CD4-positive, alpha-beta T cell treated with Interleukin-21 for 1 hour (primary cell): ENCODE data around the gene LRRC1.

ENCODE experiments used
- DNase-seq: peaks from one replicate; pipeline ENCODE4 v3.0.0-alpha.2; 2020

The LRRC1 gene

GRCh38 chr6:53896196-53896595 lies 101.4 kb downstream of the LRRC1 start:
- no peak for DNase-seq

DNA sequence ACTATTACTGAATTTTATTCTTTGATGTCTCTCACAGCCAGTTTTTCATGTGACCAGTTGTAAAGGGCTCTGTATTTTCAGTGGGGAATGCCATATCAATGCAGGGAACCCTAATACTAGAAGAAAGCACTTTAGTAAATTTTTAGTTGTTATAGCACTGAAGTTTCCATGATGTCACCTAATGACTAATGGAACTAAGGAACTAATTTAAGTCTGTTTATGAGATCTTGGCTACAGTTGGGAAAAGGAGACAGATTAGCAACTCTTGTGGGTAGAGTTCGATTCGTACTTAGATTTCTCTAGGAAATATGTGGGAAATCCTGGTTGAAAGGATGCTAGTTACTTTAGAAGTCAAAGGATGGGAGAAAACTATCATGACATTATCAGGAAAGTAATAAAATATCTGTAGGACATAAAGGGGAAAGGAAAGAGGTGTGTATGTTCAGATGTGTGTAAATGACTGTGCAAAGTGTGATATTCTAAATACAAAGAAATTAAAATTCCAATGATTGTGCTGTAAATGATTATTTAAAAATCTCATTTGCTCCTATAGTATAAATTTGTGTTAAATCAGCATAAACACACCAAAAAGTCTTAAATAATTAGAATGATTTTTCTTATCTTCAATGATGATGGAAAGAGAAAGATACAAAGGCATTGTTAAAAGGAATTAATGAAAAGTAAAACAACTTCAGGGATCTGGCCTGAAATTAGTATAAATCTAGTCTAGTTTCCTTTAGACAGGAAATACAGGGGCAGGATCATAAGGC lies 103.4 kb downstream of the LRRC1 start:
- no peak for DNase-seq

DNA sequence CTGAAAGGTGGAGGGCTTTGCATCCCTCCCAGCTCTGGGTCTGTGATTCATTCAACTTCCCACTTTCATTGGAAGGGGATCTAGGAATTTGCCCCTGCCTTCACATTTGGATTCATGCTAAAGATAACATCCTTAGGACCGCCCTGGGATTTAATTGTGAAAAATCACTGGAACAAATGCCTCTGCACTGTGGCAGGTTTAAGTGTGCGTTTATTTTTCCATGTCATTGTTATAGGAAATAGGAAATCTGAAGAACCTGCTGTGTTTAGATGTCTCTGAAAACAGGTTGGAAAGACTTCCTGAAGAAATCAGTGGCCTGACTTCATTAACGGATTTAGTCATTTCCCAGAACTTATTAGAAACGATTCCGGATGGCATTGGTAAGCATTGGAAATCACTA lies 104.7 kb downstream of the LRRC1 start:
- DNase-seq: no peak

DNA sequence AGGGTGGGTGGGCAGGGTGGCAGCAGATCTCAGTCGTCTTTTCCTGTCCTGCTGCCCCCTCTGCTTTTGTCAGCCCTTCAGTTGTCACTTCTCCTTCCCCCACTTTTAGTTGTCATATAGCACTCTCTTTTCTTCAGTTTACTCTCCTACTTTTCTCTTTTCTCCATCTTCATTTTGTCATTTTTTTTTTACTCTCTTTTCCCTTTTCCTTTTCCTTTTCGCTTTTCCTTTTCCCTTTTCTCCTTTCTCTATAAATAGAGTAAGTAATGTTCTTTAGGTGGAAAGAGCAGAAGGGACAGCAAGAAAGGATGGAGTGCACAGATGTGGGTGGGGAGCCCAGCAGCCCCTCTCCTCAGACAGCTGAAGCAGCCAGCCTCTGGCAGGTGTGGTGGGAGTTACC lies 108.6 kb downstream of the LRRC1 start:
- no peak for DNase-seq

- DNase-seq: no peak
These were observed 111.3 kb downstream of the LRRC1 start for GRCh38 chr6:53906103-53906502.

DNA sequence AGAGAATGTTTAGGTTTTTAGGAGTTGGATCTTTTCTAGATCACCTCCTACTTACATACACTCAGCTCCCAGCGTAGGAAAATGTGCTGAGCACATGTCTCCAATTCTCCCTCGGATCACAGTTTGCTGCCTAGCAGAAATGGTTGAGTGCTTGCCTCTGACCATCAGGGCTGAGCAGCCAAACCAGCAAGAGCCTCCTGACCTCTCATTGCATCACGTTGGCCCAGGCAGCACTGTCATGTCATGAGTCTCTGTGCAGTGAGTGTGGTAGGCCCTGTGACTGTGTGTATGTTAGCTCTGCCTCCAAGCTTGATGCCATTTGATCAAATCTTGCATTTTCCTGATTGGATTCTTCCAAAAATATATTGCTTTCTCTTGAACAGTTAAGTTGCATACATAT lies 112.0 kb downstream of the LRRC1 start:
- DNase-seq: no peak

- DNase-seq: no peak
These were observed 116.0 kb downstream of the LRRC1 start for GRCh38 chr6:53910834-53911233.

GRCh38 chr6:53912661-53913060 lies 117.9 kb downstream of the LRRC1 start:
- no peak for DNase-seq

- DNase-seq: no peak
These were observed 118.5 kb downstream of the LRRC1 start for GRCh38 chr6:53913286-53913685.

GRCh38 chr6:53915026-53915691 lies 120.4 kb downstream of the LRRC1 start:
- DNase-seq: no peak

DNA sequence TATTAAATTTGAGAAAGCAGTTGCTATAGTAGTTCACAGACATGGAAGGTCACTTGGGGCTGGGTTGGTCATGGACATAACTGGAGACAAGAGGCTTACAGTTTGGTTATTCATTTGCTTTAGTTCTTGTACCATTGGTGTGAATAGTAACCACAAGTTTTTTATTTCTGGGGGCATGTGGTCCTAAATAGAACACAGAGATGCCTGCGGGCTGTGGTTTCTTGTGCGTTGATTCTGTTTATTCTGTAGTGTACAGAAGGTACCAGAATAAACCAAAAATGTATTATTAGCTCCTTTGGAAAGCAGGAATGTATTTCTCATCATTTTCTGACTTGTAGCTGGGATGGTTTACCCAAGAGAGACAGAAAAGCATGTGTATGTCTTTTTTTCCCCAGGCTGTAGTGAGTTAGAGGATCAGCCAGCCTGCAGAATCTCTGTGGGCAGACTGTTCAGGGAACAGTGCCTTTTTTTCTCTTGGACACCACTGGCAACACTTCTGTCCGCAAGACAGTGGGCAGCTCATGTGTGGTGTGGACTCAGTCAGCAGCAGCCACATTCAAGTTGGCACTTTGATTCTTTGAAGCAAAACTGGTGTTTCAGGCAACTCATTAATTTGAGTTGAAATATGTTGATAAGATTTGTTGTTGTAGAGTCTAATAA lies 122.1 kb downstream of the LRRC1 start:
- DNase-seq: no peak

DNA sequence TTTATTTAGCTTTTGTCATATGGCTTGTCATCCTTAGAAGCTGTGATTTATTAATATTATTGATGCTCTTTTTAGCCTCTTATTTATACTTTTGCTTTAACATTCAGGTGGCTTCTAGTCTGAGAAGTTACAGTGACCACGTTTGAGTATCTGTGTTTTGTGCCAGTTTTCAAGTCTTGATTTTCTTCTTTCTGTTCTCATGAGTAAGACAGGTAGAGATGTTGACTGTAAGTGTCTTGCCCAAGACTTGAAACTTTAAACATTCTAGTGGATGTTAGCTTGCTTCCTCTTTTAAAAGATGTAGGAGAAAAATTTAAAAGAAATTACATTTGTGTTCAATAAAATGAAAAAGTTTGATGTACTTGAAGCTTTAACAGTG lies 122.6 kb downstream of the LRRC1 start:
- DNase-seq: no peak

- no peak for DNase-seq
These were observed 124.2 kb downstream of the LRRC1 start for GRCh38 chr6:53918854-53919510.

DNA sequence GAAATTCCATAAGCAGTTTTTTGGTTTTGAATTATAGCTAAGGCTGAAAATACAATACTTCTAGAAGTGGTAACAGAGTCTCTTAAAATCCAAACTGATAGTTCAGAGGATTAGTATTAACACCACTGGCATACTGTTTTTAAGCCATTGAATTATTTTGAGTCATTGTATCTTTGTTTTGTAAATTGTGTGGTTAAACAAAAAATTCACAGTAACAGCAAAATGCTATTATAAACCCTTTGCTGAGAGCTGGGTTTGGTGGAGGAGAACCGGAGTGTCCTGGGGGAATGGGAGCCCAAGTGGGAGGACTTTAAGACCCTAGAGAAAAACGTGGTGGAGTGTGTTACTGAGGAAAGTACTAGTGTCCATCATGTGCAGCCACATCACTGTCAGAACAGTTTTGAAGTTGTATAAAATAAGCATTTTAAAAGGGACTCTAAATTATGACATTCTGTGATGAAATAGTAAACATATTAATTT lies 125.1 kb downstream of the LRRC1 start:
- no peak for DNase-seq

DNA sequence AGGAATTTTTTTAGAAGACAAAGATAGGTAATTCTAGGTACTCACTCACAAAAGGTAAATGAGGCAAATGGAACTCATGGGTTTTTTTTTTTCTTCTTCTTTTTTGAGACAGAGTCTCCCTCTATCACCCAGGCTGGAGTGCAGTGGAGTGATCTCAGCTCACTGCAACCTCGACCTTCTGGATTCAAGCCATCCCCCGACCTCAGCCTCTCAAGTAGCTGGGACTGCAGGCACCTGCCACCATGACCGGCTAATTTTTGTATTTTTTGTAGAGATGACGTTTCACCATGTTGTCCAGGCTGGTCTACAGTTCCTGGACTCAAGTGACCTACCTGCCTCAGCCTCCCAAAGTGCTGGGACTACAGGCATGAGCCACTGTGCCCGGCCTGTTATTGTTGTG lies 126.1 kb downstream of the LRRC1 start:
- no peak for DNase-seq

DNA sequence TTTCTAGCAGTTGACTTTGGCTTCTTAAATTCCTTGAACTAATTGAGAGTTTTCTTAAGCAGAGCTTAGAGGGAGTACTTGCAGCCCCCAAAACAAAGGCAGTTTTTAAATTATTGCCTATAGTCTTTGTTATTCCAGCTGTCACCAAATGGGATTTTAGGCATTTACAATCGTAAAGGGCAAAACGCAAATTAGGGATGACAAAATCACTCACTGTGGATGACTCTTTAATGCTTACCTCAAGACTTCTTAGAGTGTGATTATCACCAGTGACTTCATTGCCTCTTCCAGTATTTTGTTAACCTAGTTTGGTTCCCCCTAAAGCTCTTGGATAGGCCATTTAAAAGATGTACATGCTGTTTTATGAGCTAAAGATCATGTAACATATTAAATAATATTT lies 126.8 kb downstream of the LRRC1 start:
- no peak for DNase-seq

DNA sequence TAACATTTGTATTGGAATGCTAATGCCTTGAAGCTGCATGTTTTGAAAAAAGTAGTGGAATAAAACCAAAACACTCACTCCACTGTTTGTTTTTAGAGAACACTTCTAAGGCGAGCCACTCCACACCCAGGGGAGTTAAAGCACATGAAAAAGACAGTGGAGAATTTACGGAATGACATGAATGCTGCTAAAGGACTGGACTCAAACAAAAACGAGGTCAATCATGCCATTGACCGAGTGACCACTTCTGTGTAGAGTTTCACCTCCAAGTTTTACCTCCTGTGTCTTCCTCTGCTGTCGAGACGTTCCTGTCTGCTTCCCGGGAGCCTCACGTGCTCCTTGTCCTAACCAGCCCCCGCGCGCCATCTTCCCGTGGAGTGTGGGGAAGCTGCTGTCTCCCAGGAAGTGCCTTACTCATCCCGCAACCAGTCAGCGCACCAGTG lies 127.8 kb downstream of the LRRC1 start:
- DNase-seq: no peak

DNA sequence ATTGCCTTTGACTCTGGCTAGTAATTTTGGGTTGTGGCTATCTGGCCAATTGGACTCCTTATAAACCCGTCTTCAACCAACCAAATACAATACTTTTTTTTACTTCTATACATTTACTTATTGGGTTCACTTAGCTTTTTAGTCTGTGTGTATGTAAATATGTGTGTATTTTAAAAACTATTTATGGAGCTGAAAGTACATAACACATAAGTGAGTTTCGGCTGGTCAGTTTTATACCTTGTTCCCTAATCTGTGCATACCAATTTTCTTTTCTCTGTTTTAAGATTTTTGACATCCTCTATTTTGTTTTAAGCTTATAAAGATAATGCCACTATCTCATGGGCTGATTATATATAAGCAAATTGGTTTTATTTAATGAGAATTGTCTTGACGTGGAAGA lies 129.5 kb downstream of the LRRC1 start:
- DNase-seq: no peak

- DNase-seq: no peak
These were observed 130.1 kb downstream of the LRRC1 start for GRCh38 chr6:53924821-53925422.

DNA sequence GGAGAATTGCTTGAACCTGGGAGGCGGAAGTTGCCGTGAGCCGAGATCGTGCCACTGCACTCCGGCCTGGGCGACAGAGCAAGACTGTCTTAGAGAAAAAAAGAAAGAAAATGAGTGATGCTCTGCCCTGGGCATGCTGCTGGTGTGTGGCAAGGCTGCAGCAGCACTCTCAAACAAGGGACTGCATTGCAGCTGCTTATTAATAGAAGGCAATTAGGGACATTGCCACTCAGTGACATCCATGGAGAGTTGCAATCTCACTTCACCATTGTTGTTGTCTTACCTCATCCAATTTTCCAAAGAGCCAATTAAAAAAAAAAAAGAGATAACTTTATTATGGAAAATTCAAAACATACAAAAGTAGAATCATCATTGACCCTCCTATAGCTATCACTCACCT lies 131.1 kb downstream of the LRRC1 start:
- no peak for DNase-seq

- DNase-seq: no peak
These were observed 131.7 kb downstream of the LRRC1 start for GRCh38 chr6:53926505-53926904.

DNA sequence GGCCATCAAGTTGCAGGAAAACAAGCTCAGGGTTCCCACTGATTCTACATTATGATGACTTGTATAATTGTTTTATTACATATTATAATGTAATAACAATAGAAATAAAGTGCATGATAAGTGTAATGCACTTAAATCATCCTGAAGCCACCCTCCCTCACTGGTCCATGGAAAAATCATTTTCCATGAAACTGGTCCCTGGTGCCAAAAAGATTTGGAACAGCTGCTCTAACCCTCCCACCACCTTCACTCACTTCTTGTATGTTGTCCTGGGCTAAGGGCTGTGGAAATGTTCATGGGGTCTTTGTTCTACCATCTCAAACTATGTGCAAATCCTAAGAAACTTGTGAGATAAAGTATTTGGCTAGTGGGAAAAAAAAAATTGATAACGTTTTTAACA lies 133.8 kb downstream of the LRRC1 start:
- no peak for DNase-seq
